Lower leg skin (tissue), 3 donors: ENCODE measurements around the gene HES3.

Experiments
- CTCF ChIP-seq, 3 donors: fragments of 450-650 bp; IDR thresholded peaks; one replicate each; pipeline ENCODE4 v1.5.1; 2016; ENCODE audit warnings: antibody characterized with exemption in 3 of 3, mild to moderate bottlenecking in 3 of 3, moderate library complexity in 2 of 3
- POLR2A ChIP-seq, 2 donors: fragments of 450-650 bp; IDR thresholded peaks; one replicate each; pipeline ENCODE4 v1.6.1; 2016 to 2017; ENCODE audit warnings: antibody characterized with exemption in 2 of 2, mild to moderate bottlenecking in 1 of 2, moderate library complexity in 1 of 2

- TF ChIP-seq CTCF (IDR thresholded peaks at IDR 0.05) (no peak), POLR2A (IDR thresholded peaks at IDR 0.05) (no peak)
Observed at GRCh38 chr1:6265151-6265550, 21.2 kb downstream of the HES3 start.
